NCI-H1092 treated with DMSO at 0.1 percent for 48 hours (cell line): Measurements from ENCODE around the gene HADHA.
A peak's percentile ranks its signal among the peaks of the same experiment; 100 is the strongest.

ENCODE experiments used
- DNase-seq: peaks from one replicate; lab custom pipeline; 2025; lab: John Stamatoyannopoulos, UW

HADHA gene

DNA sequence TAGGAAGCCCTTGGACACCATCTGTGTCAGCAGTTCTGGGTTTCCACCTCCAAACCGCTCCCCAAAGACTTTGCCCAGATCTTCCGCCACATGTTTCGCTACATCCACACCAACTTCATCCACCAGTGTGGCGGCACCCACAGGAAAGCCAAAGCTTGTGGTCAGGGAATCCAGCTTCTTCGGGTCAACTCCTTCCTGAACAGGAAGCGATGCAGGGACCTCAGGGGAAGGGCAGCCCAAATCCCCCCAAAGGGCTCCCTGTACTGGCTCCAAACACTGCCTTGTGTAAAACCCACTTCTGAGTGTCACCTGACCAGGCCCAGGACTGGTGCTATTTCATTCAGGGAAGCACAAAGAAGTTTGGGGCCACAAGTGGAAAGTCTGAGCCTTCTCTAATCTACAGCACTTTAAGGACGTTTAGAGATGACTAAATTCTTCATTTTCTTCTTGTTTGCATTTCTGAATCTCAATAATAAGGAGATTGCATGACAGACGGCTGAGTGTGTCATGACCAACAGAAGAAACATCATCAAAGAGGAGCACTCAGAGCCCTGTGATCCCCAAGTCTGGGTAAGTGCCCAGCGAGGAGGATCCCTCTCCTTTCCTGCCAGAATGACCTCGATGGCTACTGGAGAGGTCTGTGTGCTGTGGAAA, 50.7 kb downstream of the HADHA start:
- DNase-seq: no peak

DNA sequence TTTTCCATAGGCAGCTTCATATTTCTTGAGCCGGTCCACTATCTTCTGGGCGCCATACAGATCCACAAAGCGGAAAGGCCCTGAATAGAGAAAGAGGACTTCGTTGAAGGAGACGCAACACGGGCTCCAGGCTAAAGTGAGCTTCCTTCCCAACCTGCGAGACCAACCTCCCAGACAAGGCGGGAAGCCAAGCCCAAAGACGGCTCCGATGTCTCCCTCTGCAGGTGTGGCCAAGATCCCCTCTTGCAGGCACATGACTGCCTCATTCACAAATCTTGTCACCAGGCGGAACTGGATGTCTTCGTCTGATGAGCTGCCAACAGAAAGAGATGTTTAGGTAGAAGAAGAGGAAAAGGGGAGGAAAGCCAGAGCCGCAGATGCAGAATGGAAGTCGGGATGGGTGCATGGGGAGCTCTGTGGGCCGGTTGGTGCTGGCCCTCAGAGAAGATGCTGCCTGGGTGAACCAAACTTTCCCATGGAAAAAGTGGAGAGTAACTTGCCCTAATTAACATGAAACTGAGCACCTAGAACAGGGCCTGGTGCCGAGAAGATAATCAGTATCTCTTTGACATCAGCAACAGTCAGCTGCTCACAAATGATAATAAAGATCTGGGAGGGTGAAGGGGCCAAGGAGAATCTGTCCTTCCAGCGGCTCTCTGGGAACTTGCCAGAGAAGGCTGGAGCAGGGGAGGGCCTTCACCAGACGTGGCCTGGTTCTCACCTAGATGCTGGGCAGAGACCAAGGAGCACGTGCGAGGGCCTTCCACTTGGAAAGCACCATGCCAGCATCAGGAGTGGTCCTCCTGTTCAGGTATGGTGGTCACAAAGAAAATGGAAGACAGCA, 52.9 kb downstream of the HADHA start:
- no peak for DNase-seq

DNA sequence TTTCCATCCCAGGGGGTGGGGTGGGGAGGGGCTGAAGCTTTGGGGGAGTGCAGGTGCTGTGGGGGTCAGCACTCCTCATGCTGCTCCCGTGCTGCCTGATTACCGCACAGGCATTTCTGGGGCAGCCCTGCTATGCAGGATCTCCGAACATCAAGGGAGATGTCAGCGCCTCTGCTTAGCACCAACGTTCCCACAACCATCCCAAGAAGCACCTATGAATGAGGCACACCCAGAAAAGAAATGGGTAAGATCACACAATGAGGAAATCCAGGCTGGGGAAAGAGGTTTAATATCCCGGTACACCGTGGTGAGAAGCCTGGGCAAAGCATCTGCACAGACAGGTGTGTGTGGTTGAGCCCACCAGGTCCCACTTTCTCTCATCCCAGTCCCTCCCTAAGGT, 54.1 kb downstream of the HADHA start:
- DNase-seq: no peak

DNA sequence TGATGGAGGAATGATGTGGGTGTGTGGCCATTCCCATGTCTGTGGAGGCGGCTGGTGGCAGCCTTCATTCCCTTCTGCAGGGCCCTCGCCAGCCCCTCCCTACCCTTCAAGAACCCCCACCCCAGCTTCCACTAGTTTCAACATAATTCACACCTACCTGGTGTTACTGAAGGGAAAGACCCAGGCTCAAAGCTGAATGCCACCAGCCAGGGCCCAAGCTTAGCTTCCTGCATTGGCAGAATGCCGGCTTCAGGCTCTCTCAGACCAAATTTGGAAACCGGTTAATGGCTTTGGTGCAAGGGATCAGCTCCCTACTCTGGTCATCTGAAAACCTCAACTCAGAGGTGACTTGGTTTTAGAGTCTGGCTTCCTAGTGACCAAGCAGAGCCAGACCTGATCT, 54.7 kb downstream of the HADHA start:
- DNase-seq: no peak

DNA sequence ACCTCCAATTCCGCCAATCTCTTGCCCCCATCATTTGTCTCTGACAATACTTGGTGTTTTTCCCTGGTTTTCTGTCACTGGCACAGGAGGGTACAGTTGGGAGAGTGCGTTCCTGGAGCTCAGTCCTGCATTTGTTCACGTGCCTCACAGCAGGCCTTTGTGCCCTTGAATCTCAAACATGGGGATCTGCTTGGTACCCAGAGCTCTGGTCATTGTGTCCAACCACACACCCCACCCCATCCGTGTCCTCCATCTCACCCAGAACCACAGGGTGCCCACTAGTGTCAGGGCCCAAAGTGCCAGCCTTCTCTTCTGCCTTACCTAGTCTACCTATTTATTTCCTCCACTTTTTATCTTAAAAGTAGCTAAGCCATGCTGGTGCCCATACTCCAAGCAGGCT, 55.3 kb downstream of the HADHA start:
- DNase-seq: no peak

DNA sequence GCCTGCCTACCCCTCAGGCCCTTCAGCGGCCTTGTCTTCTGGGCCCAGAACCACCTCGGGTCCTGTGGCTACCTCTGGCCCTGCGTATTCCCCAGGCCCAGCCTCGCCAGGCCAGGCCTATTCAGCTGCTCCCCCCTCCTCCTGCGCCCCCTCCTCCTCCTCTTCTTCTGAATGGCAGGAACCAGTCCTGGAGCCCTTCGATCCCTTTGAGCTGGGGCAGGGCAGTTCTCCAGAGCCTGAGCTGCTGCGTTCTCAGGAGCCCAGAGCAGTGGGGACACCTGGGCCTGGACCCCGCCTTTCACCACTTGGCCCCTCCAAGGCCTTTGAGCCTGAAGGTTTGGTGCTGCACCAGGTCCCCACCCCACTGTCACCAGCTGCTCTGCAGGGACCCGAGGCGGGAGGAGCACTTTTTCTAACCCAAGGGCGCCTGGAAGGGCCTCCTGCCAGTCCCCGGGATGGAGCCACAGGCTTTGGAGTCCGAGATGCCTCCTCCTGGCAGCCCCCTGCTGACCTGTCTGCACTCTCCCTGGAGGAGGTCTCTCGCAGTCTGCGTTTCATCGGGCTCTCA, 56.8 kb downstream of the HADHA start:
- DNase-seq: no peak

DNA sequence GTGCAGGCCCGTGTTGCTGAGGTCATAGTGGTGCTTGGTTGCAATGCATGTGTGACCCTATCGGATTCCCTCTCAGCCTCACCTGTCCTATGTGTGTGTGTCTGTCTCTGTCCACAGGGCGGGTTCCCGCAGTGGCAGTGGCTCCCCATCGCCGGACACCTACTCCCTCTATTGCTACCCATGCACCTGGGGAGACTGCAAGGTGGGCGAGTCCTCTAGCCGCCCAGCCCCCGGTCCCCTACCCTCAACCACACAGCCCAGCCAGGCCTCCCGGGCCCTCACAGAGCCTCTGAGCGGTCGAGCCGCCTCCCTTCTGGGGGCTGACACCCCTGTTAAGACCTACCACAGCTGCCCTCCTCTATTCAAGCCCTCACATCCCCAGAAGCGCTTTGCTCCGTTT, 57.3 kb downstream of the HADHA start:
- no peak for DNase-seq

DNA sequence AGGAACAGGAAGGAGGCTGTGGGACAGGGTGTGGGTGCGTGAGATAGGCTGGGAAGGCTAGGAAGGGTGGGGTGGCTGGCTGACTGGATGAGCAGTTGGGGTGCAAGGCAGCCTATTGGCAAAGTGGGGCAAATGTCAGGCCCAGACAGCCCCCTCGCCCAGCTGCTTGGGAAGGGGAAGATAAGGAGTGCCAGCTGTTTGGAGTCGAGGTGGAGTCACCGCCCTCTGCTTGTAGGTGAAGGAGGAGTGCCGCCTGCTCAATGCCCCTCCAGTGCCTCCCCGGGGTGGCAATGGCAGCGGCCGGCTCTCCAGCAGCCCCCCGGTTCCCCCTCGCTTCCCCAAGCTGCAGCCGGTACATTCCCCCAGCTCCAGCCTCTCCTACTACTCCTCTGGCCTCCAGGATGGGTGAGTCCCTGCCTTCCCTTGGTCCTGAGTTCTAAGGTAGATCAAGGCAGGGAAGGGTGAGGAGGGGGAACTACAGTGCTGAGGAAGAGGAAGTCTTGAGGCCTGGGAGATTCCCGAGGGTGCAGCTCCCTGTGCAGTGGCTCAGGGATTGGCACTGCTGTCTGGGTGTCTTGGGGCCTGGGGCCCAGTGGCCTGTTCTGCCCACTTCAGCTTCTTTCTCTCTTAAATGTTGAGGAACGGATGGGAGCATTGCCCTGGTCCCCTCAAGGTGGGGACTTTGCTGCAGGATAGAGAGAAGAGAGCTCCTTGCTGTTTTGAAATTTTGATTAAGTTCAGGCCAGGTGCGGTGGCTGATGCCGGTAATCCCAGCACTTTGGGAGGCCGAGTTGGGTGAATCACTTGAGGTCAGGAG, 58.3 kb downstream of the HADHA start:
- no peak for DNase-seq

DNA sequence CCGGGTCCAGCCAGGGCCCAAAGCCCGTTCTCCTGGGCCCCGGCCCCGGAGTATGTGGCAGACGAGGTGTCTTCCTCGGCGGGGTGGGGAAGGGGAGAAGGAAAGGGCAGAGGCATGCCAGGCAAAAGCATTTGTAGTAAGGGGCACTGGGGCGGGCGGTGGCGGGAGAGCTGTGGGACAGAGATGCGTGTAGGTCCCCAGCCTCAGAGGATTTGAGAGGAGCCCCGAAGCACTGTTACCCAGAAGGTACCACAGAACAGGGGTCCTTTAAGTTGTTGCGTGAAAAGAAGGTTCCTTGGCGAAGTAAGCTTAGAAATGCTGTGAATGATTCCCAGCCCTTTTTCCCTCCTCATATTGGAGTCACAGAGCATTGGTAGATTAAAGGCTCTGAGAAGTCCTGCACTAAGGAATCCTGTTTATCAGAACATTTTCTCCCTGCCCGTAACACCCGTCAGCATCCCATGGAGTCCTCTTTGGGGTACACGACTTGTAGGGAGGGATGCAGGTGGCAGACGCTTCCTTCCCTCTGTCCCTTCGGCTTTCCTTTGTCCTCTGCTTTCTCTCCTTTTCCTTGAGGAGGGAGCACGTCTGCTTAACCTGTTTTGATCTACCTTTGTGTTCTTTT, 59.0 kb downstream of the HADHA start:
- no peak for DNase-seq

DNA sequence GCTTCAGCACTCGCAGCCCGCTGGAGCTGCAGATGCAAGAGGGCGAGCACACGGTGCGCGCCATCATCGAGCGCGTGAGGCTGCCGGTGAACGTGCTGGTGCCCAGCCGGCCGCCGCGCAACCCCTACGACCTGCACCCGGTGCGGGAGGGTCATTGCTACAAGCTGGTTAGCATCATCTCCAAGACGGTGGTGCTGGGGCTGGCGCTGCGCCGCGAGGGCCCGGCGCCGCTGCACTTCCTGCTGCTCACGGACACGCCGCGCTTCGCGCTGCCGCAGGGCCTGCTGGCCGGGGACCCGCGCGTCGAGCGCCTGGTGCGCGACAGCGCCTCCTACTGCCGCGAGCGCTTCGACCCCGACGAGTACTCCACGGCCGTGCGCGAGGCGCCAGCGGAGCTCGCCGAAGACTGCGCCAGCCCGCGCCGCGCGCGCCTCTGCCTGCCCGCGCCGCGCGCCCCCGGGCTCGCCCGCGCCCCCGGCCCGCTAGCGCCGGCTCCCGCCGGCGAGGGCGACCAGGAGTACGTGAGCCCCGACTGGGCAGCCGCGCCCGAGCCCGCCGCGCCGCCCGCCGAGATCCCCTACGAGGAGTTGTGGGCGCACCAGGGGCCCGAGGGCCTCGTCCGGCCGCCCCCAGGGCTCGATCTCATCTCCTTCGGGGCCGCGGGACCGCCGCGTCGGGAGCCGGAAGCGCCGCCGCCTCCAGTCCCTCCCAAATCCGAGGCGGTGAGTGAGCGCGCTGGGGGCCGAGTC, 59.7 kb downstream of the HADHA start:
- peak; percentile 68 for DNase-seq

DNA sequence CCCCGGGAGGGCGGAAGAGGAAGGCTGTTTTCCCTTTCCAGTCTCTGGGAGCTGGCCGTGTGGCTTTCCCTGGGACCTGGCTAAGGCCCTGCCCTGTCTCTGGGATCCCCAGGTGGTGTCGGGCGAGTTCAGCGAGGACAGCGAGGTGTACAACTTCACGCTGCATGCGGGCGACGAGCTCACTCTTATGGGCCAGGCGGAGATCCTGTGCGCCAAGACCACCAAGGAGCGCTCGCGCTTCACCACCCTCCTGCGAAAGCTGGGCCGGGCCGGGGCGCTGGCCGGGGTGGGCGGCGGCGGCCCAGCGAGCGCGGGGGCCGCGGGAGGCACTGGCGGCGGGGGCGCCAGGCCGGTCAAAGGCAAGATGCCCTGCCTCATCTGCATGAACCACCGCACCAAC, 60.3 kb downstream of the HADHA start:
- DNase-seq: no peak

DNA sequence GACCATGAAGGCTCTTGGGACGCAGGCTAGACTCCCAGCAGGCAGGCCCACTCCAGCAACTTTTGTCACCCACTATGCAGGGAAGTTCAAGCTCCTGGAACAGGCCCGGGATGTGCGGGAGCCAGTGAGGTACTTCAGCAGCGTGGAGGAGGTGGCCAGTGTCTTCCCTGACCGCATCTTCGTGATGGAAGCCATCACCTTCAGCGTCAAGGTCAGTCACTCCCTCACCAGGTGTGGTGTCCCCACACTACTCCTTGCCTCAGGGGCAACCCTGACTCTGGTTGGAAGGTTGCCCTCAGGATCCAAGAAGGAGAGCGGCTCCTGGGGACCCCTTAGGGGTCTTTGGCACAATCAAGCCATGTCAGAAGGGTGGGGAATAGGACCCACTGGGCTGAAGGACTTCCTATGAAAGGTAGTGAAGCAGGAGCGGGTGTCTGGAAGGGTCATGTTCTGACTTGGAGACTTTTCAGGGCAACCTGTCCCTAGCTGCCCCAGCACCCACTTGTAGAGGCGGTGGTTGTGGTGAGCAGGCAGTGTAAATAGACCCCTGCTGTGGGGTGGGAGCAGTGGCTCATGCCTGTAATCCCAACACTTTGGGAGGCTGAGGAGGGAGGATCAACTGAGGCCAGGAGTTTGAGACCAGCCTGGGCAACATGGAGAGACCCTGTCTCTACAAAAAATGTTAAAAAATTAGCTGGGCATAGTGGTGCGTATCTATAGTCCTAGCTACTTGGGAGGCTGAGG, 61.4 kb downstream of the HADHA start:
- no peak for DNase-seq

DNA sequence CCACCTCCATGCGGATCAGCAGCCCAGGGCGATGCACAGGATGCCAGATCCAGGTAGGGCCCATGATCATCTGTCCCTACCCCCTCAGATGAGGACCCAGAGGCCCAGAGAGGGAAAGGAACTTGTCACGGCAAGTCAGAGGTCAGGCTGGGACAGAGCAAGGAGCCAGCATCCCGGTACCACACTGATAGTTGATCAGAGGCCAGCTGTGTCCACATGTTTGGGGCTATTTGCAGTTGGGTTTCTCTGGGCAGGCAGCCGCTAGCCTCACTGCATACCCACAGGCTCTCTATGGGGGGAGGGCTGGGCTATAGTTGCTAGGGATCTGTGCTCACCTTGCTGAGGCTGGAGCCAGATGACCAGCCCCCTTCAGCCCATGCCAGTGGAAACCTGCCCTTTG, 62.0 kb downstream of the HADHA start:
- DNase-seq: no peak

DNA sequence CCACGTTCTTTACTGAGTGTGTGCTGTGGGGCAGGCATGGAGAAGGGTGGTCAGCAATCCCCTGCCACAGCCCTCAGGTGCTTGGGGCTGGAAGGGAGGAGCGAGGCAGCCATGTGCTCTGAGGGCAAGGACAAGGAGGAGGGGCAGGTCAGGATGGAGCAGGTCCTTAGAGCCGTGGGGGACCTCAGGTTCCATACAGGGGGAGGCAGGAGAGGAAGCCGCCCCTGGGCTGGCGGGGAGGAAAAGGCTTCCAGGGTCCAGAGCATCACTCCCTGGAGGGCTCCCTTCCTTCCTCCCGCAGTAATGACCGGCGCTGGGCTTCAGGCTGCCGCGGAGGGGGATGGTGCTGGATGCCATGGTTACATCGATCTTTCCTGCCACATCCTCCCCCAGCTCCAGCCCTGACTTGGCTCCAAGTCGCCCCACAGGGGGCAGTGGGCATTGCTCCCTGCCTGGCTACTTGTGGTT, 65.0 kb downstream of the HADHA start:
- peak; percentile 20 for DNase-seq

DNA sequence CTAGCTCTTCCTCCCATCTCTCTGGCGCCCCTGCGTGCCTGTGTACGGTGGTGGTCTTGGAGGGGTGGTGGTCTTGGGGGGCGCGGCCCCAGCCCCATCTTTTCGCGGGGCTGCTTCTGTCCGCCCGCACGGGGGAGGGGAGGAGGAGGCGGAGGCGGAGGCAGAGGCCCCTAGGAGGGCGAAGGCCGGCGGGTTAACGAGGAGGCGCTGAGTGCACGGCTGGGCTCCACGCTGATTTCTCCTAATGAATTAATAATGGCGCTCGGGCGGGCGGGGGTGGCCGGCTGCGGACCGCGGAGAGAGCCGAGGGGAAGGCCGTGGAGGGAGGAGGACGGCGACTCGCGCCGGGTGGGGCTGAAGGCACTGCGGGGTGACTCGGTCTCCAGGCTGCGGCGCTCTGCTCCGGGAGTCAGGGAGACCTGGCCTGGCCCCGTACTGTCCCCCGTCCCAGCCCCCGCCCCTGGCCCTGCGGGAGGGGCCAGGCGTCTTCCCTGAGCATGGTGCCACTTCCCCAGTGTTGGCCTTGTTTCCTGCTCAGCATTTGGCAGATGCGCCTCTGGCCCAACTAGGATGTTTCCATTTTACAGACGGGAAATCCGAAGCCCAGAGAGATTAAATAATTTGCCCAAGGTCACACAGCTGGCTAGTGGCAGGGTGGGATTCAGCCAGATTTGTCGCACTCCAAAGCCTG, 65.5 kb downstream of the HADHA start:
- DNase-seq: no peak

DNA sequence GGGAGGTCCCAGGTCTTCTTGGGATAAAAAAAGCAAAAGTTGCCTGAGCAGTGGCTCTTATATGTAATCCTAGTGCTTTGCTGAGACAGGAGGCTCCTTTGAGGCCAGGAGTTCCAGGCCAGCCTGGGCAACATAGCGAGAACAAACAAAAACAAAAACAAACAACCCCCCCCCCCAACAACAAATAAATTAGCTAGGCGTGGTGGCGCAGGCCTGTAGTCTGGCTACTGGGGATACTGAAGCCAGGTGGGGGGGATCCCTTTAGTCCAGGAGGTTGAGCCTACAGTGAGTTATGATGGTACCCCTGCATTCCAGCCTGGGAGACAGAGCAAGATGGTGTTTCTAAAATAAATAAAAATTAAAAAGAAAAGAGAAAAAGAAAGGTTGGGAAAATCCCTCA, 66.2 kb downstream of the HADHA start:
- DNase-seq: no peak

DNA sequence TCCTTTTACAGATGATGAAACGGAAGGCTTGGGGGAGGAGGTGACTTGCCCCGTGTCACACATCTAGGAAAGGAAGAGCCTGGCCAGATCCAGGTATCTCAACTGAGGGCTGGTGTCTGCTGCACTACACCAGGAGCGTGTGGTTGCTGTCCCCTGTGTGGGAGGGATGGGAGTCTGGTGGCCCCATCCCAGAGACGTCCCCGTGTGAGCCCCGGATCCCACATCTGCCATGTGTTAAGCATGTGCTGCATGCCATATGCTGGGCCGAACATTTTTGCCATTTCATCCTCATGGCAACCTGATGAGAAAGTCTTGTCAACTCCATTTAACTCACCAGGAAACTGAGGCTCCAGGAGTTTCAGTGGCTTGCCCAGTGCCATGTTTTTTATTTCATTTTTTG, 67.3 kb downstream of the HADHA start:
- DNase-seq: no peak

DNA sequence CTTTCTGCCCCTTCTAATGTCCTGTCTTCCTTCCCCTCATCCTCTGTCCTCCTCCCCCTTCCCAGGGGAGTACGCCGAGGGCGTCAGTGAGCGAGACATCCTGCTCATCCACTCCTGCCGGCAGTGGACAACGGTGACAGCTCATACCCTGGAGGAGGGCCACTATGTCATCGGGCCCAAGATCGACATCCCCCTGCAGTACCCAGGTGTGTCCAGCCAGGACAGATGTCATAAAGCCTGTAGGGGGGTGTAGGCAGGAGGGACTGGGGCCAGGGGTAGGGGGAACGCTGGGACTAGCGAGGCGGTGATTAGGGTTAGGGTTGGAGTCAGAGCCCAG, 68.2 kb downstream of the HADHA start:
- no peak for DNase-seq

DNA sequence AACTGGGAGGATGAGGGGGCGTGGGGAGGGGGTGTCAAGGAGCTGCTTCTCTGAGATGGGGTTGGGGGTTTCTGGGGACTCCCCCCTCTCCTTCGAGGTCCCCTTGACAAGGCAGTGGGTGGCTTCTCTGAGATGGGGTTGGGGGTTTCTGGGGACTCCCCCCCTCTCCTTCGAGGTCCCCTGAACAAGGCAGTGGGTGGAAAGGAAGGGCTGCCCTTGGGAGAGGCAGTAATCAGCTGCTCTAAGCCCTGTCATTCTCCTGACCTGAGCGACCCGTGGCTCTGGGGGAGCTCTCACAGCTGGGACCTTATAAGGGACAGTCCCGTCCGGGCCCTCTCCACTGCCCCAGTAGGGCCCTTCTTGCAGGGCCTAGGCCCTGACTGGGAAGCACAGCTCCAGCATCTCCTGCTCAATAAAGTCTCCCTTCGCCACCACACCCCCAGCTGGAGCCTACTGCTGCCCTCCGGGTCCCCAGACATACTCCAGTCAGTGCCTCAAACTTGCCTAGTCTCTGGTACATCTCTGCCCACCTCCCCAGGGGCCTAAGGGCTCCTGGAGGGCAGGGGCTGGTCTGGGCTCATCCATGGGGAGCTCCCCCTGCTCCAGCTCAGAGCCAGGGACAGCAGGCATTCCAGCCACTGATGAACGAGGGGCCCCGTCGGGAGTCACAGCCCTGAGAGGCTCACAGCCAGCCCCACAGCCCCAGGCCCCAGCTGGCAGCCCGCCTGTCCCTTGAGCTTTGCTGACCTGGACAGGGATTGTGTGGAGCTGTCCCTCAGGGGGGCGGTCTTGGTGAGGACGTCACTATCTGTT, 68.8 kb downstream of the HADHA start:
- no peak for DNase-seq
